H9 (cell line): ENCODE measurements around the gene CTPS1. TPM values are rescaled to one million over a fixed set of nuclear protein-coding genes. Genes with fewer than 3 reads are reported as not detected.

Experiments
- DNase-seq: peaks from one replicate; pipeline ENCODE4 v3.0.0-alpha.2; 2017
- H2AFZ ChIP-seq: one replicate; pipeline ENCODE4 v1.6.1; 2013; ENCODE audit warnings: mild to moderate bottlenecking, low read length, control low read depth, moderate library complexity
- H2AK5ac ChIP-seq: 2 replicates; pipeline ENCODE4 v1.6.1; 2013; ENCODE audit warnings: low read length, control low read depth, mixed read lengths; ENCODE audit not compliant: insufficient read length
- H2BK120ac ChIP-seq: one replicate; pipeline ENCODE4 v1.6.1; 2013; ENCODE audit warnings: low read depth, mild to moderate bottlenecking, low read length, control low read depth, inconsistent platforms; ENCODE audit not compliant: poor library complexity, severe bottlenecking
- H2BK12ac ChIP-seq: 2 replicates; pipeline ENCODE4 v1.6.1; 2013; ENCODE audit warnings: low read length, control low read depth, mixed read lengths, low read depth; ENCODE audit not compliant: insufficient read length
- H2BK15ac ChIP-seq: 2 replicates; pipeline ENCODE4 v1.6.1; 2013; ENCODE audit warnings: low read depth, low read length, control low read depth
- H2BK20ac ChIP-seq: one replicate; pipeline ENCODE4 v1.6.1; 2013; ENCODE audit warnings: low read depth, mild to moderate bottlenecking, low read length, control low read depth, inconsistent platforms; ENCODE audit not compliant: poor library complexity, severe bottlenecking
- H2BK5ac ChIP-seq: 2 replicates; pipeline ENCODE4 v1.6.1; 2013; ENCODE audit warnings: low read length, control low read depth, mixed read lengths; ENCODE audit not compliant: insufficient read length
- H3K14ac ChIP-seq: 2 replicates; pipeline ENCODE4 v1.6.1; 2013; ENCODE audit warnings: low read length, control low read depth; ENCODE audit not compliant: insufficient read depth
- H3K18ac ChIP-seq: 2 replicates; pipeline ENCODE4 v1.6.1; 2013; ENCODE audit warnings: low read depth, mild to moderate bottlenecking, mixed read lengths, low read length, control low read depth; ENCODE audit not compliant: insufficient read length
- H3K23ac ChIP-seq: 2 replicates; pipeline ENCODE4 v1.6.1; 2013; ENCODE audit warnings: low read length, control low read depth, mixed read lengths, low read depth; ENCODE audit not compliant: insufficient read length
- H3K23me2 ChIP-seq: 2 replicates; pipeline ENCODE4 v1.6.1; 2013; ENCODE audit warnings: low read depth, mild to moderate bottlenecking, mixed read lengths, low read length, control low read depth; ENCODE audit not compliant: insufficient read length, poor library complexity, severe bottlenecking
- H3K27ac ChIP-seq: 2 replicates; pipeline ENCODE4 v1.5.1; 2013; ENCODE audit warnings: low read length, control low read depth, mixed read lengths, low read depth; ENCODE audit not compliant: insufficient read length
- H3K27me3 ChIP-seq: 2 replicates; pipeline ENCODE4 v1.6.1; 2013; ENCODE audit warnings: low read length, control low read depth, inconsistent platforms; ENCODE audit not compliant: insufficient read depth
- H3K4ac ChIP-seq: 2 replicates; pipeline ENCODE4 v1.6.1; 2013; ENCODE audit warnings: low read depth, mild to moderate bottlenecking, control low read depth, inconsistent platforms, low read length, moderate library complexity
- H3K4me1 ChIP-seq: 2 replicates; pipeline ENCODE4 v1.6.1; 2013; ENCODE audit warnings: low read length, control low read depth, inconsistent platforms; ENCODE audit not compliant: insufficient read depth
- H3K4me2 ChIP-seq: 2 replicates; pipeline ENCODE4 v1.6.1; 2013; ENCODE audit warnings: low read length, control low read depth, mixed read lengths; ENCODE audit not compliant: insufficient read length, insufficient read depth
- H3K56ac ChIP-seq: 2 replicates; pipeline ENCODE4 v1.6.1; 2013; ENCODE audit warnings: low read depth, mild to moderate bottlenecking, mixed read lengths, low read length, control low read depth; ENCODE audit not compliant: insufficient read length
- H3K79me1 ChIP-seq: 2 replicates; pipeline ENCODE4 v1.6.1; 2013; ENCODE audit warnings: low read depth, mild to moderate bottlenecking, moderate library complexity, low read length, control low read depth, inconsistent platforms; ENCODE audit not compliant: insufficient read depth, poor library complexity, severe bottlenecking
- H3K79me2 ChIP-seq: 2 replicates; pipeline ENCODE4 v1.6.1; 2013; ENCODE audit warnings: low read length, control low read depth, inconsistent platforms; ENCODE audit not compliant: insufficient read depth
- H3K9ac ChIP-seq: 2 replicates; pipeline ENCODE4 v1.6.1; 2013; ENCODE audit warnings: low read length, control low read depth, mixed read lengths; ENCODE audit not compliant: insufficient read length; ENCODE audit errors: extremely low read depth
- H3K9me3 ChIP-seq: one replicate; pipeline ENCODE4 v1.6.1; 2013; ENCODE audit warnings: low read depth, low read length, inconsistent platforms; ENCODE audit not compliant: control insufficient read depth
- H3T11ph ChIP-seq: one replicate; pipeline ENCODE4 v1.6.1; 2013; ENCODE audit warnings: mild to moderate bottlenecking, low read length, control low read depth, inconsistent platforms
- H4K20me1 ChIP-seq: one replicate; pipeline ENCODE4 v1.6.1; 2013; ENCODE audit not compliant: control insufficient read depth, insufficient read length, insufficient read depth
- H4K5ac ChIP-seq: 2 replicates; pipeline ENCODE4 v1.6.1; 2013; ENCODE audit warnings: low read depth, mild to moderate bottlenecking, mixed read lengths, low read length, control low read depth; ENCODE audit not compliant: insufficient read length
- H4K8ac ChIP-seq: replicated peaks from 2 replicates; pipeline ENCODE4 v1.6.1; 2013; ENCODE audit warnings: low read length, control low read depth, mixed read lengths, low read depth; ENCODE audit not compliant: insufficient read length
- H4K91ac ChIP-seq: 2 replicates; pipeline ENCODE4 v1.6.1; 2013; ENCODE audit warnings: low read depth, mild to moderate bottlenecking, moderate library complexity, mixed read lengths, low read length, control low read depth; ENCODE audit not compliant: insufficient read length
- H3K27ac Mint-ChIP-seq, 3 experiments: 2 replicates in 2 of 3; 3 replicates in 1 of 3; pipeline ENCODE4 v1.8.0; 2020 to 2021; ENCODE audit warnings: mixed read lengths in 3 of 3, mild to moderate bottlenecking in 1 of 3, moderate library complexity in 1 of 3
- H3K27me3 Mint-ChIP-seq: 2 replicates; pipeline ENCODE4 v1.8.0; 2021; ENCODE audit warnings: low read depth, mild to moderate bottlenecking, moderate library complexity, mixed read lengths
- H3K36me3 Mint-ChIP-seq, 3 experiments: 2 replicates in 2 of 3; 3 replicates in 1 of 3; pipeline ENCODE4 v1.8.0; 2020 to 2021; ENCODE audit warnings: low read depth in 3 of 3, mixed read lengths in 3 of 3; ENCODE audit not compliant: insufficient read depth in 1 of 3
- H3K4me1 Mint-ChIP-seq, 2 experiments: 2 replicates each; pipeline ENCODE4 v1.8.0; 2020; ENCODE audit warnings: mixed read lengths in 2 of 2
- H3K4me3 Mint-ChIP-seq, 2 experiments: 2 replicates in 1 of 2; 3 replicates in 1 of 2; pipeline ENCODE4 v1.8.0; 2020 to 2021; ENCODE audit warnings: mild to moderate bottlenecking in 2 of 2, mixed read lengths in 2 of 2, moderate library complexity in 1 of 2
- H3K9me3 Mint-ChIP-seq, 2 experiments: 2 replicates in 1 of 2; 3 replicates in 1 of 2; pipeline ENCODE4 v1.8.0; 2020; ENCODE audit warnings: mild to moderate bottlenecking in 2 of 2, mixed read lengths in 2 of 2, moderate library complexity in 1 of 2
- CTCF ChIP-seq: fragments of 200-600 bp; sonication (generic); conservative IDR thresholded peaks from 3 replicates; pipeline ENCODE4 v1.8.0; 2021; ENCODE audit warnings: antibody characterized with exemption, mild to moderate bottlenecking
- WGBS: extraction: QIAGEN DNeasy Blood & Tissue Kit; methylation state at CpG from one replicate; pipeline ENCODE4 v1.1.7; 2013; ENCODE audit warnings: missing lambda C conversion rate, low lambda C conversion rate, mixed read lengths; ENCODE audit not compliant: insufficient read length; ENCODE audit errors: extremely low coverage; 5-methylcytosine and 5-hydroxymethylcytosine counted together
- total RNA-seq: library from RNA; stranded (reverse); gene quantifications from 2 replicates; pipeline ENCODE4 v1.2.1, GENCODE V29; 2021

The CTPS1 gene
- total RNA-seq, 1 experiment from 2014 or later = 105 TPM

- H2BK120ac ChIP-seq = no peak overlapping the region
- H3K79me1 ChIP-seq = no peaks in the 10 kb centered on the region
- H2BK12ac ChIP-seq = no peak overlapping the region
- no peak overlapping the region for H3K18ac ChIP-seq
- Mint-ChIP-seq H3K36me3 (peaks cover 3 to 24% (median 19%) of the 10 kb centered on the region in 3 experiments; a peak in 6 of 7 replicates), H3K9me3 (no peaks in the 10 kb centered on the region), H3K4me3 (no peak overlapping the region), H3K27me3 (peaks cover 23% of the 10 kb centered on the region), H3K4me1 (peaks cover 12 to 16% of the 10 kb centered on the region in 2 experiments), H3K27ac (no peak overlapping the region)
- no peak overlapping the region for H3K4me2 ChIP-seq
- no peaks in the 10 kb centered on the region for H3K9me3 ChIP-seq
- H4K91ac ChIP-seq = no peak overlapping the region
- no peak for DNase-seq
- no peak overlapping the region for H3K56ac ChIP-seq
- no peaks in the 10 kb centered on the region for H3K27me3 ChIP-seq
- no peaks in the 10 kb centered on the region for H3K4me1 ChIP-seq
- no peak overlapping the region for H2AFZ ChIP-seq
- H4K5ac ChIP-seq = no peak overlapping the region
- H3T11ph ChIP-seq = no peak overlapping the region
- H3K23ac ChIP-seq = no peak overlapping the region
- H3K27ac ChIP-seq = no peak overlapping the region
- TF ChIP-seq CTCF = no peak
- H2BK15ac ChIP-seq = no peak overlapping the region
- no peak overlapping the region for H2AK5ac ChIP-seq
- H4K8ac ChIP-seq = no peak overlapping the region
- no peak overlapping the region for H3K9ac ChIP-seq
- H3K4ac ChIP-seq = no peak overlapping the region
- WGBS = no CpG with 5 or more reads among the region's 10 CpGs
- no peak overlapping the region for H3K14ac ChIP-seq
- H2BK5ac ChIP-seq = no peak overlapping the region
- H3K23me2 ChIP-seq = no peaks in the 10 kb centered on the region
- no peaks in the 10 kb centered on the region for H4K20me1 ChIP-seq
- no peaks in the 10 kb centered on the region for H3K79me2 ChIP-seq
- no peak overlapping the region for H2BK20ac ChIP-seq
Measured at GRCh38 chr1:41022424-41022823, 42.9 kb downstream of the CTPS1 start.
